H1 (cell line): Measurements from ENCODE around the gene ZBTB4. TPM values are rescaled to one million over a fixed set of nuclear protein-coding genes. Genes with fewer than 3 reads are reported as not detected.

Source experiments
- ASH2L ChIP-seq: fragments of 200-600, 300-600 bp; sonication (generic); IDR thresholded peaks from one replicate; pipeline ENCODE4 v1.7.1; 2017; ENCODE audit warnings: low read length
- ATF3 ChIP-seq: IDR thresholded peaks from 2 replicates; pipeline ENCODE4 v1.6.1; 2011; ENCODE audit warnings: low read depth, mild to moderate bottlenecking, low read length; ENCODE audit not compliant: insufficient read depth
- BRCA1 ChIP-seq: IDR thresholded peaks from 2 replicates; pipeline ENCODE4 v1.6.1; 2012; ENCODE audit warnings: low read depth, low read length, improper control_type of control experiment
- CHD7 ChIP-seq: fragments of 300-600 bp; sonication (generic); IDR thresholded peaks from 2 replicates; pipeline ENCODE4 v1.7.1; 2012; ENCODE audit warnings: low read length, moderate library complexity, mild to moderate bottlenecking, inconsistent platforms; ENCODE audit not compliant: insufficient replicate concordance
- HDAC6 ChIP-seq: IDR thresholded peaks from one replicate; pipeline ENCODE4 v1.7.1; 2012; ENCODE audit warnings: low read depth, mild to moderate bottlenecking, inconsistent platforms, low read length, moderate library complexity
- JUN ChIP-seq: IDR thresholded peaks from 2 replicates; pipeline ENCODE4 v1.6.1; 2011; ENCODE audit warnings: low read depth, mild to moderate bottlenecking, improper control_type of control experiment, low read length
- POLR2AphosphoS5 ChIP-seq: IDR thresholded peaks from 2 replicates; pipeline ENCODE4 v1.6.1; 2011; ENCODE audit warnings: low read depth, low read length
- polyA plus RNA-seq, 7 experiments: library from polyadenylated mRNA; depleted of rRNA in 3 of 7; stranded (reverse) in 5 of 7; unstranded in 2 of 7; fragments of >200 nt in 5 of 7; fragments of 200-250 nt in 2 of 7; gene quantifications; 1 replicate in 5 of 7; 2 replicates in 1 of 7; 4 replicates in 1 of 7; pipeline versions ENCODE4 v1.2.1 to v1.2.3, GENCODE V29; 2011 to 2013; ENCODE audit warnings: missing spikeins in 2 of 7, mixed read lengths in 2 of 7
- total RNA-seq: library from RNA; stranded (reverse); fragmentation: NEBNext Ultra II Directional; extraction: Animal tissue kit (Norgen Biotek cat#: 25700); gene quantifications from 2 replicates; pipeline ENCODE4 v1.2.1, GENCODE V29; 2021

Gene ZBTB4
- total and polyA plus RNA-seq, 2 of the 8 experiments (the other 6 are each of a cell fraction or from before 2014, with no cell fraction given), result 5.9 to 10.1 TPM

GRCh38 chr17:7508846-7509245 lies 29.4 kb upstream of the ZBTB4 start (continued):
- TF ChIP-seq CHD7 (no peak), JUN (no peak), BRCA1 (no peak), HDAC6 (no peak), POLR2AphosphoS5 (0 out of 2 replicates have a peak, but pooled peaks have one; percentile 32), ASH2L (no peak), ATF3 (no peak)
